A549 (cell line): ENCODE data around the gene SPSB4. TPM values are rescaled to one million over a fixed set of nuclear protein-coding genes. Genes with fewer than 3 reads are reported as not detected.

Experiments used
- ATAC-seq, 2 experiments: fragments of 200-7000 bp in 1 of 2; fragments of >200 bp in 1 of 2; cut with Nextera tagmentation in 1 of 2; cut with Tn5 transposase in 1 of 2; 3 replicates each; pipeline versions ENCODE4 v1.8.0 to v1.9.1; 2018 to 2020; ENCODE audit warnings: mild to moderate bottlenecking in 1 of 2, moderate library complexity in 1 of 2
- CTCF ChIA-PET: fragments of 300-600 bp; sonication (Branson Sonifier 250); formaldehyde crosslinking; extraction: SDS; loops from one replicate; lab custom pipeline; 2021; ENCODE audit warnings: antibody characterized with exemption, inconsistent platforms; lab: Yijun Ruan, JAX
- POLR2A ChIA-PET: fragments of 350-600 bp; formaldehyde crosslinking; extraction: SDS; loops from one replicate; lab custom pipeline; 2021; ENCODE audit warnings: antibody characterized with exemption, inconsistent platforms; lab: Yijun Ruan, JAX
- DNase-seq, 2 experiments: peaks; one replicate each; pipeline versions ENCODE4 v3.0.0 to v3.0.0-alpha.2; 2011 to 2016; ENCODE audit warnings: low read depth in 1 of 2, low spot score in 1 of 2
- FAIRE-seq: peaks from 2 replicates; lab custom pipeline; 2011; peaks lifted over from hg19 to GRCh38; lab: Jason Lieb, UNC
- H3K27ac ChIP-seq, 2 experiments: fragments of >200 bp; sonication (Bioruptor Twin); formaldehyde crosslinking; 3 replicates each; pipeline ENCODE4 v1.5.1; 2016 to 2017
- H3K4me1 ChIP-seq: fragments of >200 bp; sonication (Bioruptor Twin); formaldehyde crosslinking; 3 replicates; pipeline ENCODE4 v1.6.1; 2016
- H3K4me2 ChIP-seq: fragments of >200 bp; sonication (Bioruptor Twin); formaldehyde crosslinking; 3 replicates; pipeline ENCODE4 v1.6.1; 2016
- H3K4me3 ChIP-seq: fragments of >200 bp; sonication (Bioruptor Twin); formaldehyde crosslinking; 3 replicates; pipeline ENCODE4 v1.5.1; 2016
- H3K9me3 ChIP-seq: fragments of >200 bp; sonication (Bioruptor Twin); formaldehyde crosslinking; 3 replicates; pipeline ENCODE4 v1.6.1; 2016
- ATOH8 ChIP-seq: fragments of 250-450 bp; sonication (Bioruptor Pico); IDR thresholded peaks from 2 replicates; pipeline ENCODE4 v1.5.0; 2020; ENCODE audit warnings: low read depth, mild to moderate bottlenecking, moderate library complexity
- BCL3 ChIP-seq: fragments of >200 bp; sonication (Bioruptor Twin); formaldehyde crosslinking; IDR thresholded peaks from 3 replicates; pipeline ENCODE4 v1.6.1; 2016
- CBX8 ChIP-seq: fragments of 200-600 bp; sonication (generic); IDR thresholded peaks from 2 replicates; pipeline ENCODE4 v1.6.1; 2016
- EHMT2 ChIP-seq: fragments of 200-600 bp; sonication (generic); IDR thresholded peaks from 2 replicates; pipeline ENCODE4 v1.6.1; 2016; ENCODE audit warnings: antibody characterized with exemption, low read depth, mild to moderate bottlenecking, moderate library complexity
- FOSB ChIP-seq: fragments of 250-450 bp; sonication (Bioruptor Pico); IDR thresholded peaks from 2 replicates; pipeline ENCODE4 v1.5.0; 2020; ENCODE audit warnings: mild to moderate bottlenecking, moderate library complexity
- FOXS1 ChIP-seq: fragments of 250-450 bp; sonication (Bioruptor Pico); IDR thresholded peaks from 2 replicates; pipeline ENCODE4 v1.5.0; 2020; ENCODE audit warnings: mild to moderate bottlenecking, moderate library complexity
- HDAC2 ChIP-seq: fragments of 200-600 bp; sonication (generic); IDR thresholded peaks from 2 replicates; pipeline ENCODE4 v1.6.1; 2016
- HEYL ChIP-seq: fragments of 250-450 bp; sonication (Bioruptor Pico); IDR thresholded peaks from 2 replicates; pipeline ENCODE4 v1.8.0; 2021; ENCODE audit warnings: mild to moderate bottlenecking, moderate library complexity
- HOXB13 ChIP-seq: fragments of 250-450 bp; sonication (Bioruptor Pico); IDR thresholded peaks from 2 replicates; pipeline ENCODE4 v1.5.0; 2020; ENCODE audit warnings: low read depth, mild to moderate bottlenecking, moderate library complexity
- HOXB5 ChIP-seq: fragments of 250-450 bp; sonication (Bioruptor Pico); IDR thresholded peaks from 2 replicates; pipeline ENCODE4 v1.5.0; 2020; ENCODE audit warnings: mild to moderate bottlenecking, moderate library complexity
- MAFK ChIP-seq: fragments of 450-650 bp; IDR thresholded peaks from 2 replicates; pipeline ENCODE4 v1.6.1; 2014; ENCODE audit not compliant: partially characterized antibody
- MYC ChIP-seq: IDR thresholded peaks from 2 replicates; pipeline ENCODE4 v1.6.1; 2012; ENCODE audit warnings: mild to moderate bottlenecking, inconsistent platforms, low read length, improper control_type of control experiment, borderline replicate concordance
- NFE2L2 ChIP-seq: fragments of 150-350 bp; conservative IDR thresholded peaks from 2 replicates; pipeline ENCODE4 v1.6.1; 2014; ENCODE audit warnings: low read length
- NPAS2 ChIP-seq: fragments of 250-450 bp; sonication (Bioruptor Pico); IDR thresholded peaks from 2 replicates; pipeline ENCODE4 v1.8.0; 2022; ENCODE audit warnings: mild to moderate bottlenecking, moderate library complexity, borderline replicate concordance
- NR3C1 ChIP-seq: fragments of >200 bp; sonication (Bioruptor Twin); formaldehyde crosslinking; IDR thresholded peaks from 3 replicates; pipeline ENCODE4 v1.6.1; 2017
- RARB ChIP-seq: fragments of 250-450 bp; sonication (Bioruptor Pico); IDR thresholded peaks from 2 replicates; pipeline ENCODE4 v1.8.0; 2021; ENCODE audit warnings: mild to moderate bottlenecking, moderate library complexity
- RFX5 ChIP-seq: fragments of 450-650 bp; IDR thresholded peaks from 2 replicates; pipeline ENCODE4 v1.7.1; 2014; ENCODE audit warnings: antibody characterized with exemption, mild to moderate bottlenecking, moderate library complexity
- RNF2 ChIP-seq: fragments of 200-600 bp; sonication (generic); IDR thresholded peaks from 2 replicates; pipeline ENCODE4 v1.6.1; 2016; ENCODE audit warnings: low read depth, mild to moderate bottlenecking, antibody characterized with exemption, moderate library complexity, borderline replicate concordance
- SMC3 ChIP-seq: fragments of >200 bp; sonication (Bioruptor Twin); formaldehyde crosslinking; IDR thresholded peaks from 3 replicates; pipeline ENCODE4 v1.6.1; 2018; ENCODE audit warnings: inconsistent platforms
- SREBF2 ChIP-seq: fragments of 450-650 bp; IDR thresholded peaks from 2 replicates; pipeline ENCODE4 v1.6.1; 2014; ENCODE audit warnings: mild to moderate bottlenecking, moderate library complexity
- TP53 ChIP-seq: fragments of 250-450 bp; sonication (Bioruptor Pico); IDR thresholded peaks from 2 replicates; pipeline ENCODE4 v1.5.0; 2021; ENCODE audit warnings: mild to moderate bottlenecking, moderate library complexity
- ZC3H11A ChIP-seq: fragments of 450-650 bp; IDR thresholded peaks from 2 replicates; pipeline ENCODE4 v1.6.1; 2014; ENCODE audit warnings: antibody characterized with exemption, mild to moderate bottlenecking
- WGBS: methylation state at CpG from one replicate; pipeline ENCODE4 v1.1.6; 2017; ENCODE audit errors: missing lambda C conversion rate; 5-methylcytosine and 5-hydroxymethylcytosine counted together
- polyA plus RNA-seq, 4 experiments: library from polyadenylated mRNA; depleted of rRNA in 3 of 4; stranded (reverse); fragments of >200 nt; fragmentation: RNase III in 1 of 4; extraction: RNeasy Plus Mini Kit Qiagen cat#74134 plus additional on column Dnase treatment in 1 of 4; gene quantifications; 2 replicates in 3 of 4; 3 replicates in 1 of 4; pipeline ENCODE4 v1.2.3, GENCODE V29; 2011 to 2017
- TF ChIP-seq, protein P1 (sequence below): IDR thresholded peaks from 2 replicates; pipeline ENCODE4 v1.6.1; 2012; ENCODE audit warnings: low read depth, borderline replicate concordance
- TF ChIP-seq, protein P2 (sequence below): fragments of 200-600 bp; sonication (generic); IDR thresholded peaks from 2 replicates; pipeline ENCODE4 v1.6.1; 2016; ENCODE audit warnings: antibody characterized with exemption, mild to moderate bottlenecking, moderate library complexity

SPSB4 gene
- polyA plus RNA-seq, 2 of the 4 experiments (the other 2 are of a cell fraction), result 0.03 to 0.04 TPM

- Histone ChIP-seq H3K9me3 (no peaks in the 10 kb centered on the region), H3K4me2 (no peak overlapping the region), H3K4me3 (no peak overlapping the region), H3K4me1 (no peaks in the 10 kb centered on the region), H3K27ac (no peak overlapping the region)
- ChIA-PET CTCF (no interaction called here), POLR2A (no interaction called here)
- ATAC-seq, result no peak
- WGBS, result 52% methylated on average over 11 of the region's 12 CpGs
- TF ChIP-seq RFX5 (no peak), ATOH8 (CRISPR knock-in tag) (no peak)
- no peak for FAIRE-seq
- no peak for DNase-seq
These were observed 99.1 kb downstream of the SPSB4 start for GRCh38 chr3:141150081-141150830.

- no peak for FAIRE-seq
These were observed 99.8 kb downstream of the SPSB4 start for GRCh38 chr3:141150931-141151330.

DNA sequence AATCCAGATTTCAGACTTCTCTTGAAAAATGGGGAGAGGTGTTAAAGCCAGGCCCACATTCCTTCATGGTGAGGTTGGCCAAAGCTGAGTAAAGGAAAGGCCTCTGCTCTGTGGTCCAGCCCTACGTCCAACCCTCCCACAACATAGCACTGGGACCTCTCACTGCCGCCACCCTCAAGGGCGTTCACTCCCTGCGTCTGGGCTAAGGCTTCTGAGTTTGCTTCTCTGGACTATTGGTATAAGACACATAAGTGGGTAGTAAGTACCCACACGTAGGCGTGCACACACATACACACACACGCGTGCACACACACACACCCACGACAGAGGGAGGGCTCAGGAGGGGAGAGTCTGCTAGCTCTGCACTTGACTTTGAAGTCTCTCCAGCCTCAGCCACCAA is 100.3 kb downstream of the SPSB4 start:
- WGBS, result 78% methylated on average over 7 of the region's 9 CpGs
- DNase-seq, result no peak
- no peak overlapping the region for H3K4me3 ChIP-seq
- H3K27ac ChIP-seq, result no peak overlapping the region
- FAIRE-seq, result no peak
- H3K9me3 ChIP-seq, result no peaks in the 10 kb centered on the region
- no peak overlapping the region for H3K4me2 ChIP-seq
- POLR2A ChIA-PET, result no interaction called here
- H3K4me1 ChIP-seq, result no peaks in the 10 kb centered on the region
- CTCF ChIA-PET, result interaction anchor here (1.5 kb wide), 1 partner anchor 42 kb away, joined by 4 read pairs; no protein-coding TSS in a partner anchor
- ATAC-seq, result no peak
- TF ChIP-seq NFE2L2 (no peak), RFX5 (no peak), HOXB5 (CRISPR knock-in tag) (no peak), HDAC2 (no peak), CBX8 (no peak), RARB (CRISPR knock-in tag) (no peak), NR3C1 (no peak), MYC (no peak), SREBF2 (no peak), MAFK (no peak), RNF2 (no peak), EHMT2 (no peak), ZC3H11A (no peak), HOXB13 (CRISPR knock-in tag) (no peak), HEYL (CRISPR knock-in tag) (no peak)
- TF ChIP-seq, protein P1, sequence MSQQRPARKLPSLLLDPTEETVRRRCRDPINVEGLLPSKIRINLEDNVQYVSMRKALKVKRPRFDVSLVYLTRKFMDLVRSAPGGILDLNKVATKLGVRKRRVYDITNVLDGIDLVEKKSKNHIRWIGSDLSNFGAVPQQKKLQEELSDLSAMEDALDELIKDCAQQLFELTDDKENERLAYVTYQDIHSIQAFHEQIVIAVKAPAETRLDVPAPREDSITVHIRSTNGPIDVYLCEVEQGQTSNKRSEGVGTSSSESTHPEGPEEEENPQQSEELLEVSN, result no peak

More at GRCh38 chr3:141150931-141151330, 99.8 kb downstream of the SPSB4 start:
- no peaks in the 10 kb centered on the region for H3K4me1 ChIP-seq
- TF ChIP-seq SMC3 (no peak), BCL3 (no peak), TP53 (CRISPR knock-in tag) (no peak), NFE2L2 (no peak), MYC (no peak), MAFK (no peak), FOSB (CRISPR knock-in tag) (no peak), NPAS2 (no peak), ATOH8 (CRISPR knock-in tag) (no peak), FOXS1 (no peak), HDAC2 (no peak)
- TF ChIP-seq, protein P2, sequence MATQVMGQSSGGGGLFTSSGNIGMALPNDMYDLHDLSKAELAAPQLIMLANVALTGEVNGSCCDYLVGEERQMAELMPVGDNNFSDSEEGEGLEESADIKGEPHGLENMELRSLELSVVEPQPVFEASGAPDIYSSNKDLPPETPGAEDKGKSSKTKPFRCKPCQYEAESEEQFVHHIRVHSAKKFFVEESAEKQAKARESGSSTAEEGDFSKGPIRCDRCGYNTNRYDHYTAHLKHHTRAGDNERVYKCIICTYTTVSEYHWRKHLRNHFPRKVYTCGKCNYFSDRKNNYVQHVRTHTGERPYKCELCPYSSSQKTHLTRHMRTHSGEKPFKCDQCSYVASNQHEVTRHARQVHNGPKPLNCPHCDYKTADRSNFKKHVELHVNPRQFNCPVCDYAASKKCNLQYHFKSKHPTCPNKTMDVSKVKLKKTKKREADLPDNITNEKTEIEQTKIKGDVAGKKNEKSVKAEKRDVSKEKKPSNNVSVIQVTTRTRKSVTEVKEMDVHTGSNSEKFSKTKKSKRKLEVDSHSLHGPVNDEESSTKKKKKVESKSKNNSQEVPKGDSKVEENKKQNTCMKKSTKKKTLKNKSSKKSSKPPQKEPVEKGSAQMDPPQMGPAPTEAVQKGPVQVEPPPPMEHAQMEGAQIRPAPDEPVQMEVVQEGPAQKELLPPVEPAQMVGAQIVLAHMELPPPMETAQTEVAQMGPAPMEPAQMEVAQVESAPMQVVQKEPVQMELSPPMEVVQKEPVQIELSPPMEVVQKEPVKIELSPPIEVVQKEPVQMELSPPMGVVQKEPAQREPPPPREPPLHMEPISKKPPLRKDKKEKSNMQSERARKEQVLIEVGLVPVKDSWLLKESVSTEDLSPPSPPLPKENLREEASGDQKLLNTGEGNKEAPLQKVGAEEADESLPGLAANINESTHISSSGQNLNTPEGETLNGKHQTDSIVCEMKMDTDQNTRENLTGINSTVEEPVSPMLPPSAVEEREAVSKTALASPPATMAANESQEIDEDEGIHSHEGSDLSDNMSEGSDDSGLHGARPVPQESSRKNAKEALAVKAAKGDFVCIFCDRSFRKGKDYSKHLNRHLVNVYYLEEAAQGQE, result no peak
- TF ChIP-seq, all 56 proteins: peak for 0
- POLR2A ChIA-PET, result no interaction called here
- WGBS, result 94% methylated on average over 2 of the region's 2 CpGs
- CTCF ChIA-PET, result no interaction called here
- H3K9me3 ChIP-seq, result no peaks in the 10 kb centered on the region
- H3K4me3 ChIP-seq, result no peak overlapping the region
- DNase-seq (no peak), ATAC-seq (no peak)
- no peak overlapping the region for H3K4me2 ChIP-seq
- no peak overlapping the region for H3K27ac ChIP-seq
